HepG2 (cell line): Measurements from ENCODE around the gene NOTUM. TPM values are rescaled to one million over a fixed set of nuclear protein-coding genes. Genes with fewer than 3 reads are reported as not detected.

Source experiments
- CCAR2 ChIP-seq: fragments of 200-400 bp; formaldehyde crosslinking; optimal IDR thresholded peaks from 2 replicates; pipeline ENCODE3; 2018; ENCODE audit warnings: low read depth, mild to moderate bottlenecking, low read length, moderate library complexity
- FOXM1 ChIP-seq: sonication (generic); formaldehyde crosslinking; IDR thresholded peaks from 2 replicates; pipeline ENCODE4 v1.5.0; 2020; ENCODE audit warnings: missing genetic modification reagents
- MBNL3 ChIP-seq: fragments of 250-450 bp; sonication (Bioruptor Pico); conservative IDR thresholded peaks from 2 replicates; pipeline ENCODE4 v1.8.0; 2022; ENCODE audit warnings: mild to moderate bottlenecking, inconsistent platforms
- SIX1 ChIP-seq: sonication (generic); formaldehyde crosslinking; IDR thresholded peaks from 2 replicates; pipeline ENCODE4 v1.4.0; 2020; ENCODE audit warnings: missing genetic modification reagents, borderline replicate concordance
- ZNF138 ChIP-seq: sonication (generic); formaldehyde crosslinking; IDR thresholded peaks from 2 replicates; pipeline ENCODE4 v1.5.0; 2020; ENCODE audit warnings: mild to moderate bottlenecking, low read depth, missing genetic modification reagents
- ZNF329 ChIP-seq: sonication (generic); formaldehyde crosslinking; IDR thresholded peaks from 2 replicates; pipeline ENCODE4 v1.9.0; 2021; ENCODE audit warnings: low read depth, mild to moderate bottlenecking, missing genetic modification reagents
- ZNF354B ChIP-seq: sonication (generic); formaldehyde crosslinking; IDR thresholded peaks from 2 replicates; pipeline ENCODE4 v1.8.0; 2022; ENCODE audit warnings: mild to moderate bottlenecking, missing genetic modification reagents
- polyA plus RNA-seq, 8 experiments: library from polyadenylated mRNA; depleted of rRNA in 3 of 8; stranded (reverse) in 7 of 8; unstranded in 1 of 8; fragments of >200 nt; fragmentation: Illumina TruSeq in 4 of 8; extraction: Trizol in 4 of 8; gene quantifications; 2 replicates each; pipeline versions ENCODE4 v1.2.1 to v1.2.3, GENCODE V29; 2011 to 2016; ENCODE audit warnings: low read depth in 4 of 8, missing spikeins in 1 of 8, mixed read lengths in 1 of 8; ENCODE audit not compliant: insufficient read depth in 1 of 8
- total RNA-seq, 5 experiments: library from RNA; depleted of rRNA; stranded (reverse); fragments of >200 nt; fragmentation: Illumina TruSeq; extraction: Trizol; gene quantifications; 2 replicates each; pipeline ENCODE4 v1.2.3, GENCODE V29; 2016; ENCODE audit warnings: low read depth in 1 of 5
- TF ChIP-seq, protein P1 (sequence below): sonication (generic); formaldehyde crosslinking; IDR thresholded peaks from 2 replicates; pipeline ENCODE4 v1.5.0; 2020; ENCODE audit warnings: mild to moderate bottlenecking, missing genetic modification reagents, borderline replicate concordance
- TF ChIP-seq, protein P2 (sequence below): sonication (generic); formaldehyde crosslinking; IDR thresholded peaks from 2 replicates; pipeline ENCODE4 v1.4.0; 2020; ENCODE audit warnings: missing genetic modification reagents, borderline replicate concordance

NOTUM gene
- total and polyA plus RNA-seq, 2 of the 13 experiments (the other 11 are each of a cell fraction or from before 2014, with no cell fraction given) = 150 to 160 TPM

DNA sequence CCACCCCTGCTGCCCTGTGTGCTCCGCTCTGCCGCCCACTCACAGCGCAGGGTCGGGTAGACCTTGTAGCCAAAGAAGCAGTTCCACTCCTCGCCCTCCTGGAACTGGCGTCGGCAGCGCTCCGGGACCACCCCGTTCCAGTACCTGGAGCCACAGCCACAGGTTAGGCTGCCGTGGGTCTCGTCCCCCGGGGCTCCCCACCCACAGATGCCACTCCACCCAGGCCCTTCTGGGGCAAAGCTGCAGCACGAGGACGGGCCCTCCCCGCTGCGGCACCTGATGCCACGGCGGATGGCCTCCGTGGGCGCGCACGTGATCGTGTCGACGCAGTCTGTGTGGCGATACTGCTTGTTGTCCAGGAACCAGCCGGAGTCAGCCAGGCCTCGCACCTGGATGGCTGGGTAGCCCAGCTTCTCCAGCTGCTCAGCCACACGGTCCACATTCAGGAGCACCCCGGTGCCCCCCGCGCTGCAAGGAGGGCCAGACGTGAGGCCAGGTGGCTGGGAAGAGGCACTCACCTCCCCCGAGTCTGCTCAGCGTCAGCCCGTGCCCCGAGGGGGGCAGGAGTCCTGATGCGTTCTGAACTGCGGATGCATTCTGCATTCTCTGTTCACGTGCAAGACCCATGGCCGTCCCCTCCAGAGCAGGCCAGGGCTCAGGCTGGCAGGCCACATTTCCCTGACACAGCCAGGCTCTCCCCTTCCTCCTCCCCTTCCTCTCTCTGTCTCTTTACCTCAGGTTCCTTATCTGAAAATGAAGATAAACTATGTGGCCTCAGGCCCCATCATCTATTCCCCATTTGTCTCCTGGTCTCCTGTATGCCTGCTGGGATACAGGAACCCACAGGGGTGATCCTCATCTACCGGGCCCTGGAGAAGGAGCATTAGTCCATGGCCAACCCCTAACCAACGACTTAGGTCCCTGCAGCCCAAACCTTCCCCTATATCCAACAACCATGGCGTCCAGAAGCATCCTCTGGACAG, 4.1 kb downstream of the NOTUM start (continued):
- TF ChIP-seq, protein P1, sequence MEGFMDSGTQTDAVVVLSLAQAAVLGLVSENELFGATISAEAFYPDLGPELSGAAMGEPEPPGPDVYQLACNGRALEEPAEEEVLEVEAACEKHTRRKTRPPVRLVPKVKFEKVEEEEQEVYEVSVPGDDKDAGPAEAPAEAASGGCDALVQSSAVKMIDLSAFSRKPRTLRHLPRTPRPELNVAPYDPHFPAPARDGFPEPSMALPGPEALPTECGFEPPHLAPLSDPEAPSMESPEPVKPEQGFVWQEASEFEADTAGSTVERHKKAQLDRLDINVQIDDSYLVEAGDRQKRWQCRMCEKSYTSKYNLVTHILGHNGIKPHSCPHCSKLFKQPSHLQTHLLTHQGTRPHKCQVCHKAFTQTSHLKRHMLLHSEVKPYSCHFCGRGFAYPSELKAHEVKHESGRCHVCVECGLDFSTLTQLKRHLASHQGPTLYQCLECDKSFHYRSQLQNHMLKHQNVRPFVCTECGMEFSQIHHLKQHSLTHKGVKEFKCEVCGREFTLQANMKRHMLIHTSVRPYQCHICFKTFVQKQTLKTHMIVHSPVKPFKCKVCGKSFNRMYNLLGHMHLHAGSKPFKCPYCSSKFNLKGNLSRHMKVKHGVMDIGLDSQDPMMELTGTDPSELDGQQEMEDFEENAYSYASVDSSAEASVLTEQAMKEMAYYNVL = no peak
- no peak for TF ChIP-seq MBNL3 (CRISPR knock-in tag)
- TF ChIP-seq CCAR2 = no peak
- no peak for TF ChIP-seq ZNF354B (CRISPR knock-in tag)
- no peak for TF ChIP-seq FOXM1 (CRISPR knock-in tag)
- TF ChIP-seq, protein P2, sequence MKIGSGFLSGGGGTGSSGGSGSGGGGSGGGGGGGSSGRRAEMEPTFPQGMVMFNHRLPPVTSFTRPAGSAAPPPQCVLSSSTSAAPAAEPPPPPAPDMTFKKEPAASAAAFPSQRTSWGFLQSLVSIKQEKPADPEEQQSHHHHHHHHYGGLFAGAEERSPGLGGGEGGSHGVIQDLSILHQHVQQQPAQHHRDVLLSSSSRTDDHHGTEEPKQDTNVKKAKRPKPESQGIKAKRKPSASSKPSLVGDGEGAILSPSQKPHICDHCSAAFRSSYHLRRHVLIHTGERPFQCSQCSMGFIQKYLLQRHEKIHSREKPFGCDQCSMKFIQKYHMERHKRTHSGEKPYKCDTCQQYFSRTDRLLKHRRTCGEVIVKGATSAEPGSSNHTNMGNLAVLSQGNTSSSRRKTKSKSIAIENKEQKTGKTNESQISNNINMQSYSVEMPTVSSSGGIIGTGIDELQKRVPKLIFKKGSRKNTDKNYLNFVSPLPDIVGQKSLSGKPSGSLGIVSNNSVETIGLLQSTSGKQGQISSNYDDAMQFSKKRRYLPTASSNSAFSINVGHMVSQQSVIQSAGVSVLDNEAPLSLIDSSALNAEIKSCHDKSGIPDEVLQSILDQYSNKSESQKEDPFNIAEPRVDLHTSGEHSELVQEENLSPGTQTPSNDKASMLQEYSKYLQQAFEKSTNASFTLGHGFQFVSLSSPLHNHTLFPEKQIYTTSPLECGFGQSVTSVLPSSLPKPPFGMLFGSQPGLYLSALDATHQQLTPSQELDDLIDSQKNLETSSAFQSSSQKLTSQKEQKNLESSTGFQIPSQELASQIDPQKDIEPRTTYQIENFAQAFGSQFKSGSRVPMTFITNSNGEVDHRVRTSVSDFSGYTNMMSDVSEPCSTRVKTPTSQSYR (CRISPR knock-in tag) = peak; percentile 24; the same call in 1 of the 2 replicates
- TF ChIP-seq ZNF329 = no peak
- no peak for TF ChIP-seq SIX1 (CRISPR knock-in tag)
- TF ChIP-seq ZNF138 (CRISPR knock-in tag) = no peak
- TF ChIP-seq, all 625 proteins: peak for 30
